ENCODE data around the gene OR10R2.
"Not testable (repeated sequence)": the region's sequence is repeated elsewhere in the genome, so short reads cannot be mapped to it uniquely, and the experiment has no call there.

Gene OR10R2

GRCh38 chr1:158471920-158472319, at the start of gene OR10R2:
Gene OR10R2 (plus strand): TSS chr1:158472220. CDS start chr1:158472326, 106 bp downstream.
- no peak for DNase-seq

- no peak for DNase-seq
Observed at GRCh38 chr1:158425027-158425426, 47.0 kb upstream of the OR10R2 start.

GRCh38 chr1:158426137-158426536, 45.9 kb upstream of the OR10R2 start, which contains the start of gene OR10K2:
Gene OR10K2 (minus strand): TSS chr1:158426237. CDS start chr1:158420866, 5,371 bp downstream.
- DNase-seq, result no peak

- DNase-seq, result not testable (repeated sequence)
Observed at GRCh38 chr1:158430163-158430562, 41.9 kb upstream of the OR10R2 start.

- no peak for DNase-seq
Observed at GRCh38 chr1:158434741-158435140, 37.3 kb upstream of the OR10R2 start.

GRCh38 chr1:158445376-158445775, 26.6 kb upstream of the OR10R2 start:
- no peak for DNase-seq

- DNase-seq, result no peak
Observed at GRCh38 chr1:158454537-158454936, 17.5 kb upstream of the OR10R2 start.

- DNase-seq, result no peak
Observed at GRCh38 chr1:158457246-158457645, 14.8 kb upstream of the OR10R2 start.

GRCh38 chr1:158458263-158458662, 13.8 kb upstream of the OR10R2 start:
- no peak for DNase-seq

- no peak for DNase-seq
Observed at GRCh38 chr1:158461534-158461933, 10.5 kb upstream of the OR10R2 start, which contains the start of gene OR10K1. Gene OR10K1 (plus strand): TSS chr1:158461834. CDS start chr1:158465562, 3,728 bp downstream.

- no peak for DNase-seq
Observed at GRCh38 chr1:158485455-158485854, 13.4 kb downstream of the OR10R2 start.

GRCh38 chr1:158491316-158491715, 19.3 kb downstream of the OR10R2 start:
- no peak for DNase-seq

GRCh38 chr1:158493054-158493453, 21.0 kb downstream of the OR10R2 start:
- no peak for DNase-seq

GRCh38 chr1:158494796-158495195, 22.8 kb downstream of the OR10R2 start:
- no peak for DNase-seq

- no peak for DNase-seq
Observed at GRCh38 chr1:158496374-158496773, 24.4 kb downstream of the OR10R2 start.

GRCh38 chr1:158506369-158506987, 34.5 kb downstream of the OR10R2 start:
- DNase-seq, result peak; percentile 16

GRCh38 chr1:158507511-158507910, 35.5 kb downstream of the OR10R2 start:
- no peak for DNase-seq

GRCh38 chr1:158509471-158510156, 37.6 kb downstream of the OR10R2 start:
- no peak for DNase-seq

- no peak for DNase-seq
Observed at GRCh38 chr1:158516966-158517365, 44.9 kb downstream of the OR10R2 start.

GRCh38 chr1:158520021-158520420, 48.0 kb downstream of the OR10R2 start:
- no peak for DNase-seq

GRCh38 chr1:158520955-158521665, 49.1 kb downstream of the OR10R2 start:
- DNase-seq, result no peak

GRCh38 chr1:158521666-158522058, 49.6 kb downstream of the OR10R2 start:
- no peak for DNase-seq

GRCh38 chr1:158527190-158527815, 55.3 kb downstream of the OR10R2 start:
- no peak for DNase-seq

All from activated gamma-delta T cell treated with Interleukin-2 at 50 U/mL for 16 hours (primary cell).